IMR-90 (cell line): ENCODE data around the gene CALHM3. TPM values are rescaled to one million over a fixed set of nuclear protein-coding genes. Genes with fewer than 3 reads are reported as not detected.
"Not testable (repeated sequence)": the region's sequence is repeated elsewhere in the genome, so short reads cannot be mapped to it uniquely, and the experiment has no call there.

ENCODE experiments used
- ATAC-seq: fragments of 200-7000 bp; cut with Tn5 transposase; 2 replicates; pipeline ENCODE4 v1.9.1; 2020; ENCODE audit warnings: low read depth, mild to moderate bottlenecking, moderate library complexity
- BruUV-seq: library from RNA; stranded (reverse); fragments of 400-500 nt; replicated peaks from 2 replicates; lab custom pipeline; 2021; lab: Mats Ljungman, UMichigan
- CTCF ChIA-PET: fragments of 300-600 bp; formaldehyde crosslinking; extraction: SDS; loops from one replicate; lab custom pipeline; 2021; ENCODE audit warnings: antibody characterized with exemption; lab: Yijun Ruan, JAX
- POLR2A ChIA-PET: fragments of 300-600 bp; sonication (Branson Sonifier 250); formaldehyde crosslinking; loops from one replicate; lab custom pipeline; 2022; ENCODE audit warnings: antibody characterized with exemption; ENCODE audit not compliant: unreplicated experiment; lab: Charles Lee
- DNase-seq: peaks from one replicate; pipeline ENCODE4 v3.0.0; 2013
- H2AFZ ChIP-seq: replicated peaks from 2 replicates; pipeline ENCODE3; 2013; ENCODE audit warnings: low read length, mild to moderate bottlenecking; ENCODE audit not compliant: poor library complexity
- H2AK5ac ChIP-seq: 2 replicates; pipeline ENCODE4 v1.6.1; 2013; ENCODE audit warnings: low read depth, low read length, inconsistent platforms
- H2AK9ac ChIP-seq: replicated peaks from 2 replicates; pipeline ENCODE3; 2013; ENCODE audit warnings: mild to moderate bottlenecking, low read depth, low read length, moderate library complexity; ENCODE audit not compliant: poor library complexity
- H2BK120ac ChIP-seq: 2 replicates; pipeline ENCODE4 v1.6.1; 2013; ENCODE audit warnings: low read depth, low read length, inconsistent platforms
- H2BK15ac ChIP-seq: 3 replicates; pipeline ENCODE4 v1.6.1; 2013; ENCODE audit warnings: low read depth, low read length, inconsistent platforms
- H2BK20ac ChIP-seq: 2 replicates; pipeline ENCODE4 v1.6.1; 2013; ENCODE audit warnings: low read depth, mild to moderate bottlenecking, inconsistent platforms, low read length, moderate library complexity
- H2BK5ac ChIP-seq: 2 replicates; pipeline ENCODE4 v1.6.1; 2013; ENCODE audit warnings: mild to moderate bottlenecking, low read depth, low read length, inconsistent platforms; ENCODE audit not compliant: poor library complexity, severe bottlenecking
- H3K14ac ChIP-seq: replicated peaks from 2 replicates; pipeline ENCODE4 v1.6.1; 2013; ENCODE audit warnings: low read depth, low read length, inconsistent platforms
- H3K18ac ChIP-seq: 2 replicates; pipeline ENCODE4 v1.6.1; 2013; ENCODE audit warnings: low read depth, low read length, control low read depth
- H3K23ac ChIP-seq: 2 replicates; pipeline ENCODE4 v1.6.1; 2013; ENCODE audit warnings: low read depth, low read length, inconsistent platforms
- H3K27ac ChIP-seq: 2 replicates; pipeline ENCODE4 v1.5.1; 2013; ENCODE audit warnings: mild to moderate bottlenecking, control low read depth, low read length; ENCODE audit not compliant: insufficient read depth
- H3K27me3 ChIP-seq: 2 replicates; pipeline ENCODE4 v1.6.1; 2013; ENCODE audit warnings: low read length; ENCODE audit not compliant: control insufficient read depth, insufficient read depth
- H3K36me3 ChIP-seq: 2 replicates; pipeline ENCODE4 v1.6.1; 2013; ENCODE audit warnings: low read length, mixed read lengths; ENCODE audit not compliant: control insufficient read depth, insufficient read depth
- H3K4ac ChIP-seq: 2 replicates; pipeline ENCODE4 v1.6.1; 2013; ENCODE audit warnings: low read depth, low read length, inconsistent platforms
- H3K4me1 ChIP-seq: 2 replicates; pipeline ENCODE4 v1.6.1; 2013; ENCODE audit warnings: low read length, mixed read lengths; ENCODE audit not compliant: control insufficient read depth, insufficient read depth
- H3K4me2 ChIP-seq: 2 replicates; pipeline ENCODE4 v1.6.1; 2013; ENCODE audit warnings: low read depth, mild to moderate bottlenecking, control low read depth, low read length, moderate library complexity
- H3K4me3 ChIP-seq: 2 replicates; pipeline ENCODE4 v1.5.1; 2013; ENCODE audit warnings: low read depth, mild to moderate bottlenecking, control low read depth, low read length, moderate library complexity; ENCODE audit not compliant: insufficient read depth
- H3K56ac ChIP-seq: 2 replicates; pipeline ENCODE4 v1.6.1; 2013; ENCODE audit warnings: low read length, inconsistent platforms; ENCODE audit not compliant: insufficient read depth; ENCODE audit errors: extremely low read depth
- H3K79me1 ChIP-seq, 2 experiments: 2 replicates each; pipeline ENCODE4 v1.6.1; 2013; ENCODE audit warnings: low read length in 2 of 2, inconsistent platforms in 1 of 2, low read depth in 1 of 2
- H3K9ac ChIP-seq: 2 replicates; pipeline ENCODE4 v1.6.1; 2013; ENCODE audit warnings: low read depth, low read length, control low read depth
- H3K9me1 ChIP-seq: 2 replicates; pipeline ENCODE4 v1.6.1; 2013; ENCODE audit warnings: low read length, inconsistent platforms; ENCODE audit not compliant: insufficient read depth
- H3K9me3 ChIP-seq: 2 replicates; pipeline ENCODE4 v1.6.1; 2013; ENCODE audit warnings: low read length; ENCODE audit not compliant: control insufficient read depth, insufficient read depth
- H4K20me1 ChIP-seq: 2 replicates; pipeline ENCODE4 v1.6.1; 2013; ENCODE audit warnings: low read length, inconsistent platforms; ENCODE audit not compliant: insufficient read depth
- H4K5ac ChIP-seq: 2 replicates; pipeline ENCODE4 v1.6.1; 2013; ENCODE audit warnings: mild to moderate bottlenecking, low read depth, low read length, control low read depth
- H4K8ac ChIP-seq, 2 experiments: 2 replicates each; pipeline ENCODE4 v1.6.1; 2013; ENCODE audit warnings: low read depth in 2 of 2, low read length in 2 of 2, control low read depth in 1 of 2, inconsistent platforms in 1 of 2
- H4K91ac ChIP-seq: 2 replicates; pipeline ENCODE4 v1.6.1; 2013; ENCODE audit warnings: low read depth, low read length, inconsistent platforms; ENCODE audit not compliant: insufficient read depth
- WGBS, 2 experiments: methylation state at CpG; one replicate each; pipeline versions ENCODE4 v1.1.5 to v1.1.7; 2013; ENCODE audit warnings: missing lambda C conversion rate in 2 of 2; ENCODE audit not compliant: insufficient read length in 1 of 2; ENCODE audit errors: extremely low coverage in 2 of 2; 5-methylcytosine and 5-hydroxymethylcytosine counted together
- dilution Hi-C: fragments of 300-500 bp; cut with HindIII; formaldehyde crosslinking; loops from one replicate; pipeline ENCODE4 v1.14.3; 2018; ENCODE audit warnings: low sequenced_read_pairs; ENCODE audit not compliant: unreplicated experiment
- in situ Hi-C: fragments of 300-500 bp; cut with MboI; formaldehyde crosslinking; loops from 3 replicates; pipeline ENCODE4 v1.14.3; 2019; ENCODE audit warnings: low sequenced_read_pairs, inconsistent platforms, mixed read lengths
- intact Hi-C: fragments of 100-400 bp; cut with micrococcal nuclease; formaldehyde crosslinking; loops from 2 replicates; pipeline ENCODE4 v1.10.0; 2022
- polyA plus RNA-seq, 3 experiments: library from polyadenylated mRNA; depleted of rRNA; stranded (reverse); fragments of >200 nt; gene quantifications; 2 replicates each; pipeline ENCODE4 v1.2.3, GENCODE V29; 2012; ENCODE audit warnings: low replicate concordance in 1 of 3
- total RNA-seq: library from RNA; depleted of rRNA; stranded (reverse); fragments of >200 nt; gene quantifications from 2 replicates; pipeline ENCODE4 v1.2.3, GENCODE V29; 2012

The CALHM3 gene
- total and polyA plus RNA-seq, 2 of the 4 experiments (the other 2 are of a cell fraction): not detected

DNA sequence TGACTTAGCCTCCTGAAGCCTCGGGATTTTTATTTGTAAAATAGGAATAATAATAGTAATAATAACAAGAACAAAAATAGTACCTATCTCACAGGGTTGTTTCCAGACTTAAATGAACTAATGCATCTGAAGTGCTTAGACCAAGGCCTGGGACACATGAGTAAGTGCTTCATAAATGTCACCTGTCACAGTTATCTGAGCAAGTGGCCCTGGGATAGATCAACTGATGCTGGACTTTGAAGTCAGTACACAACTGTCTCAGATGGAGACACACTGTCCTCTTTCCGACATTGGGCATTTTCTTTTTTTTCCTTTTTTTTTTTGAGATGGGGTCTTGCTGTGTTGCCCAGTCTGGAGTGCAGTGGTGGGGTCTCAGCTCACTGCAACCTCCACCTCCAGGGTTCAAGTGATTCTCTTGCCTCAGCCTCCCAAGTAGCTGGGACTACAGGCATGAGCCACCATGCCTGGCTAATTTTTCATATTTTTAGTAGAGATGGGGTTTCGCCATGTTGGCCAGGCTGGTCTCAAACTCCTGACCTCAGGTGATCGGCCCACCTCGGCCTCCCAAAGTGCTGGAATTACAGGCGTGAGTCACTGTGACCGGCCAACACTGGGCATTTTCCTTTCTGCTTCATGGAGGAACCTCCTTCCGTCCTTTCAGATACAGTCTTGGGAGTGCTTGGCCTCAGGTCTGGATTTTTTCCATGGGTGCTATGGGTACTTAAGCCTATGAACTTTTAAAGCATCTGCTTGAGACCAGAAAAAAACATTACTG, 7.8 kb upstream of the CALHM3 start:
- H3K27me3 ChIP-seq: peaks cover 24% of the 10 kb centered on the region
- H3K56ac ChIP-seq, dilution Hi-C loops, H4K5ac ChIP-seq, H3K4me3 ChIP-seq, H3K4me1 ChIP-seq, H3K9me3 ChIP-seq, H3K18ac ChIP-seq, H3K4me2 ChIP-seq, H2BK20ac ChIP-seq, H3K9ac ChIP-seq, H4K8ac ChIP-seq, H3K14ac ChIP-seq, H2AK5ac ChIP-seq, H2BK120ac ChIP-seq, DNase-seq, ATAC-seq, H2AFZ ChIP-seq, POLR2A ChIA-PET, H3K36me3 ChIP-seq, H3K23ac ChIP-seq, H3K79me1 ChIP-seq, H4K91ac ChIP-seq, H2AK9ac ChIP-seq, H3K9me1 ChIP-seq, H2BK15ac ChIP-seq, BruUV-seq, H3K27ac ChIP-seq, H2BK5ac ChIP-seq, H3K4ac ChIP-seq: not testable (repeated sequence)
- intact Hi-C loops: loop anchor here (10.0 kb wide), 1 partner anchor 652 kb away; the partner anchor contains the start of gene CYP17A1
- 69% methylated on average over 4 of the region's 8 CpGs; no CpG with 5 or more reads in 1 of the 2 experiments for WGBS, 2 experiments
- CTCF ChIA-PET: interaction anchor here (0.8 kb wide), 1 partner anchor 55 kb away, joined by 4 read pairs; no protein-coding TSS in a partner anchor
- in situ Hi-C loops: loop anchor here (5.0 kb wide), 1 partner anchor 70 kb away; no protein-coding TSS in a partner anchor
- peaks cover 10% of the 10 kb centered on the region; the same call in 1 of the 2 replicates for H4K20me1 ChIP-seq
